ENCODE data around the gene ATE1. TPM values are rescaled to one million over a fixed set of nuclear protein-coding genes. Genes with fewer than 3 reads are reported as not detected.

The ATE1 gene
- polyA plus RNA-seq, 4 donors = 34.4 to 42.1 (median 38.2) TPM

DNA sequence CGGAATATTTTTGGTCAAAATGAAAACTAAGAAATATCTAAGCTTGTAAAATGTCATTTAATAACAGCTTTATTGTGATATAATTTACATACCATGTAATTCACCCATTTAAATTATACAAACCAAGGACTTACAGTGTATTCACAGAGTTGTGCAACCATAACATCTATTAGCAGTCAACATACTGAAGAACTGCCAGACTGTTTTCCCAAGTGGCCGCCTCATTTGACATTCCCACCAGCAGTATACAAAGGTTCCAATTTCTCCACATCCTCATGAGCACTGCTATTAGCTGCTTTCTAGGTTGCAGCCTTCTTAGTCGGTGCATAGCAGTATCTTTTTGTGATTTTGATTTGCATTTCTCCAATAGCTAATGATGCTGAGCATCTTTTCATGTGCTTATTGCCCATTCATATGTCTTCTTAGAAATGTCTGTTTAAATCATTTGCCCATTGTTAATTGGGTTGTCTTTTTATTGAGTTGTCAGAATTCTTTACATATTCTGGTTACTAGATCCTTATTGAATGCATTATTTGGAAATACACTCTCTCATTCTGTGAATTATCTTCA is 176.6 kb downstream of the ATE1 start:
- no peak for DNase-seq (ENCODE audit: low read depth in 4 of 4, low spot score in 2 of 4)

DNA sequence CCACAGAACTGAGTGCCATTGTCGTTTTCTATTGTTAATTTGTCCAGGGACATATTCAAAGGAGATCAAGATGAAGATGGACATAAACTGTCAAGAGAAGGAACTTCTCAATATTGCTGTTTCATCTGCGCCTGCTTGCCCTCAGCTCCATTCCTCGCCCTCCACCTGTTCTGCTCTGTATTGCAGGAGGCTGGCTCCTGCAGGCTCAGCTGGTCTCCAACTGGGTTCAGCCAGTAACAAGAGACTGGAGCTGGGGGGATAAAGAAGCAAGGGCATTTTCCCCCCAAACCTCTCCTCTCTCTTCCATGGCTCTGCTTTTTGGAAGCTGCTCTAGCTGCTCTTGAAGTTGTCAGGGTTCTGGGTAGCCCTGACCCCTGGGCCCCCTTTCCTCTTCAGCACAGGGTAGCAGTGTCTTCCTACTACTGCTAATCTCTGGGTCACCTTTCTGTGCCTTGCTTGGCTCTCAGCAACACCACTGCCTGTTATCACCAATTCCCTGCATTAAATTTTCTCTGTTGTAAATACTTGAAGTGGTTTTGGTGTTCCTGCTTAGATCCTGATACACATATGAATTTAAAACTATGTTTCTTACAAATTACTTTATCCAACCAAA is 180.6 kb downstream of the ATE1 start:
- no peak for DNase-seq (ENCODE audit: low read depth in 4 of 4, low spot score in 2 of 4)

- DNase-seq (ENCODE audit: low read depth in 4 of 4, low spot score in 2 of 4) = no peak
These were observed 186.5 kb downstream of the ATE1 start for GRCh38 chr10:121741248-121741792.

DNA sequence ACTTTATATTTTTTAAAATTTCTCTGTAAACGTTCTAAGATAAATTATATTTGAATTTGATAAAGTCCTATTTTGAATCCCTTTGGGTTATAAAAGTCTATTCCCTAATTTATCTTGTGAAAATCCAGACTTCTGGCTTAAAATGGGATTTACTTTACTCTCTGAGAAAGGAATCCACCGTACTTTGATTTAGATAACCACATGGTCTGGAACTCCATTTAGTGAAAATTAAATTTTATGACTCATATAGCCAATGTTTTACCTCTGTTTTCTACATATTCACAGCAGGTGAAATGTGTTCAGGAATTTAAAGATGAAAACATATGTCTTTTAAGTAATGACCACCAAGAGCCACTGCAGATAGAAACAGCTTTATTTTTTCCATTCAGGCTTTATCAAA is 187.8 kb downstream of the ATE1 start:
- DNase-seq (ENCODE audit: low read depth in 4 of 4, low spot score in 2 of 4) = no peak

- no peak for DNase-seq (ENCODE audit: low read depth in 4 of 4, low spot score in 2 of 4)
These were observed 188.7 kb downstream of the ATE1 start for GRCh38 chr10:121739114-121739513.

- DNase-seq (ENCODE audit: low read depth in 4 of 4, low spot score in 2 of 4) = no peak
These were observed 191.3 kb downstream of the ATE1 start for GRCh38 chr10:121736315-121737130.

GRCh38 chr10:121735263-121735662 is 192.6 kb downstream of the ATE1 start:
- no peak for DNase-seq (ENCODE audit: low read depth in 4 of 4, low spot score in 2 of 4)

DNA sequence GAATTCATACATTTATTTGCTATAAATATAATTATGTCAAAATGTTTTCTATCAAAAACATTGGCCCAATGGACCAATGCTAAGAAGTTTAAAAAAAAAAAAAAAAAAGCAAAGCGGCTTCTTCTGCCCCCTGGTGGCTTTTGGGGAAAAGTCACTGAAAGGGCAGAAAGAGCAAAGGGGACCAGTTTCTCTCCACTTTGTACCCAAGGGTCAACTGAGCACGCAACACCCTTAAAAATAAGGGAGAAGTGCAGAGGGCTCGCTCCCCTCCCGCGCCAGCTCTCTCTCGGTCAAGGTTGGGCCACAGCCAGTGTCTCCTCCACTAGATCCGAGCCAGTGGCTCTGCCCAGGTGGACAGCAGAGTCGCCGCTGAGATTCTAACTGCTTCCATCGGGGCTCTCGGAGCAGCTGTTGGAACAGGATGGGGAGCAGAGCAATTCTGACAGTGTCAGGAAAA is 193.2 kb downstream of the ATE1 start:
- DNase-seq (ENCODE audit: low read depth in 4 of 4, low spot score in 2 of 4) = no peak

DNA sequence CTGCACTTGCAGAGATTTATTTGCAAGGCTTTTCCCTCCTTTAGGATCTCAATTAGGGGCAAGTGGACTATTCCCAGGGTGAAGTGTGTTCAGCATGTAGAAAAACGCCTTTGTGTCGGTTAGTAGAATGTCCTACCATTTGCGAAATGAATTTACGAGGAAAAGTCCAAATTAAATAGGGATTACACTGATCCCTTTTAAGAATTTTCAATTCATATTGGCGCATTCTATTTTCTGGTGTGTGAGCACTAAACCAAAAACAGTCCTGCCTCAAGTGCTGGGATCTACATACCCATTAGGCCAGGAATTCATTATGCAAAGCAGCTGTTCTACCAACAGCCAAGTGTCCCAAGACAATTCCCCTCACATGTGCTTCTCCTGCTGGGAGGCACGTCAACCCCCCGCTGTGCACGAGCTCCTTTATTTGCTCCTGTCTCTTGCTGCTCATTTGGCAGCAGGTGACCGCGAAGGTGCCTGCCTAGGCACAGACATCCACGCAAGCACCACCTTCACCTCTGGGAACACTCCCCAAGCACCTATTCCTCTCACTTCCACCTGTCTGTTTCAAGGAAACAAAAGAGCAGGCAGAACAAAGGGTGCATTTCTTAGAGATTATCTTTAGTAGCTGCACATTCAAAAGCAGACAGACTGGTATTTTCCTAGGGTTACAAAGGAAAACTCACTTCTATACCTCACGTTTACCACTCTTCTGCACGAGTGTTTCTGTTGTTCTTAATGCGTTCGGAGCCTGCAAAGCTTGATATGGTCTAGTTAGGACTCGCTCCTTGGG is 195.0 kb downstream of the ATE1 start:
- no peak for DNase-seq (ENCODE audit: low read depth in 4 of 4, low spot score in 2 of 4)

DNA sequence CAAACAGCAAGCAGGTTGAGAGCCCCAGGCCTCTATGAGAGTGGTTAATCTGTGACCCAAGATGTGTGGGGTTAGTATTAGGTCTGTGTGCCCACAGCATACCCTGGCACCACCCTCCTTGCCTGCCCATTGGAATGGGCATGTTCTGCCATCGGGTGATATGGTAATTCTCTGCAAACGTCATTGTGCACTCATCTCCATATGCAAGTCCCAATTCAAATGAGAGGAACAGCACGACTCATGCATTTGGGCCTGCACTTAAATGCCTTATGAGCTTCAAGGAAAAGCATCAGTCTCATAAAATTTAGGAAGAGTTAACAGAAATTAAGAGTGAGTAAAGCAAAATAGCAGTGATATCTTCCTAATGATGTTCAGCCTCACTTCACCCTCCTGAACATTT is 195.7 kb downstream of the ATE1 start:
- DNase-seq (ENCODE audit: low read depth in 4 of 4, low spot score in 2 of 4) = no peak

DNA sequence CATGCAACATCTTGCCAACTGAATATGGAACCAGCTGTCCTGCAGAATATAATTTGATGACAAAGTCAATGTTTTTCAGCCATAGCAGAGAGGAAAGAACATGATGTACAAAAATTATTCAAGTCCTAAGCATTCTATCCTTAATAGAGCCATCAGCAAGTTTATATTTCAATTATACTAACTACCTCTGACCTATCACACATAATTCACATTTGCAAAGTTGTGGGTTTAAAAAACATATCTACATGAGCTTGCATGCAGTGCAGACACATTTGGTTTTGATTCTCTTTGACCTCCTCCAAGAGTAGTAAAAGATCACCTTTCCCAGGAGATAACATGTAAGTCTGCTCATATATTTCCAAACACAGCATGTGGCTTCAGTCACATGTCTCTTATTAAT is 203.5 kb downstream of the ATE1 start:
- DNase-seq (ENCODE audit: low read depth in 4 of 4, low spot score in 2 of 4) = no peak

- no peak for DNase-seq (ENCODE audit: low read depth in 4 of 4, low spot score in 2 of 4)
These were observed 205.2 kb downstream of the ATE1 start for GRCh38 chr10:121722665-121723064.

DNA sequence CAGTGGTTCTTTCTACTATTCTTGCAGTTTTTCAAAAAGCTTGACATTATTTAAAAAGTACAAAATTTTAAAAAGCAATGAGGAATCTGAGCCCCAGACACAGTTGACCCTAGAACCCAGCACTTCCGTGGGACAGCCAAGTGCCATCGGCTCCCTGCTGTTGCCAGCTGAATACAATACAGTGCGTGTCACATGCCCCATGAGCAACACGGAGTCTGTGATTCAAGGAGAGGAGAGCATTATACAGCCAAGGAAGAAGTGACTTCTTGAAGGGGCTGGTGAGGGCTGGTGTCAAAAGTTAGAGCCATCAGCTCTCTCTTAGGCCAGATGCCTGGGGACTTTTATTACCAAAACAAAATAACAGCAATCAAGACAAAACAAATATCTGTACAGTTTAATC is 206.6 kb downstream of the ATE1 start:
- no peak for DNase-seq (ENCODE audit: low read depth in 4 of 4, low spot score in 2 of 4)

DNA sequence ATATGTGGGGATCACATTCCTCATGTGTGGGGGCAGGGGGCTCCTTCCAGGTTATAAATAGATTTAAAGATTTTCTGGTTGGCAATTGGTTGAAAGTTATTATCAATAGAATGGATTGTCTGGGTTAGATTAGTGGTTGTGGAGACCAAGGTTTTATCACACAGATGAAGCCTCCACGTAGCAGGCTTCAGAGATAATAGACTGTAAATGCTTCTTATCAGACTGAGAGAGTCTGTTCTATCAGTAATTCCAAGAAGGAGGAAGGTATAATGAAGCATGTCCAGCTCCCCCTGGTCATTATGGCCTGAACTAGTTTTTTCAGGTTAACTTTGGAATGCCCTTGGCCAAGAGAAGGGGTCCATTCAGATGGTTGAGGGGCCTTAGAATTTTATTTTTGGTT is 211.9 kb downstream of the ATE1 start:
- DNase-seq (ENCODE audit: low read depth in 4 of 4, low spot score in 2 of 4) = no peak

DNA sequence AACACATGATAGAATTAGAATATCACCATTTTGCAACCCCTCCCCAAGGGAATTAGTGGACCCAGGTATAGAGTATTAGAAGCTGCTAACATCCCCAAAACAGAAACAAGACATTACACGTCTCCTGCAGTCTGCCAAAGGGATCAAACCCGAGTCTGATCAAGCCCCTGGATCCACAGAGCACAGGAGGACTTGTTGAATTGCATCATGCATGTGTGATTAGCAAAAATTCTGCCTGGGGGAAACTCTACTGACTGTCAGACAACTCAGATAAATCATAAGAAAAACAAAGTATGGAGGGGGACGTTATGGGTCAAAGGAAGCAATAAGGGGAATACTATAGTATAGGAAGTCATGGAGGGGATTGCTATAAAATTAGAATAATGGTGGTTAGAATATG is 212.8 kb downstream of the ATE1 start:
- DNase-seq (ENCODE audit: low read depth in 4 of 4, low spot score in 2 of 4) = no peak

- DNase-seq (ENCODE audit: low read depth in 4 of 4, low spot score in 2 of 4) = no peak
These were observed 214.3 kb downstream of the ATE1 start for GRCh38 chr10:121713486-121713885.

GRCh38 chr10:121710971-121711370 is 216.9 kb downstream of the ATE1 start:
- DNase-seq (ENCODE audit: low read depth in 4 of 4, low spot score in 2 of 4) = no peak

- DNase-seq (ENCODE audit: low read depth in 4 of 4, low spot score in 2 of 4) = no peak
These were observed 217.6 kb downstream of the ATE1 start for GRCh38 chr10:121710207-121710606.

DNA sequence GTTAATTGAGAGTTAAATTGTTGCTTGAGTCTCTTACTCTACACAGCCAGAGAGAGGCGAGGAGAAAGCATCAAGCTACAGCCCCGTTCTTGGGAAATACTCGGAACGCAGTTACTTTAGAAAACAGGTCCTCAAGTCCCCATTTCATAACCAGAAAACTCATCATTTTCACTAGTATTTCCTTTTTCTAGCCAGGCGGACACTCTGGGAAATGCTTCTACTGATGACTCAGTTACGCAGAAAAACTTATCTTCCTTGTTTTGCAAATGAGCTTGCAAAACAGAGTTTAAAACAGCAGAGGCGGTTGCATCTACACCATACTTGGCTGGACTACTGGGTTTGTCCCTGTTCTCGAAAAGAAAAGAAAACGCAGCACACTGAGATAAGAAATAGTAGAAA is 218.2 kb downstream of the ATE1 start:
- no peak for DNase-seq (ENCODE audit: low read depth in 4 of 4, low spot score in 2 of 4)

DNA sequence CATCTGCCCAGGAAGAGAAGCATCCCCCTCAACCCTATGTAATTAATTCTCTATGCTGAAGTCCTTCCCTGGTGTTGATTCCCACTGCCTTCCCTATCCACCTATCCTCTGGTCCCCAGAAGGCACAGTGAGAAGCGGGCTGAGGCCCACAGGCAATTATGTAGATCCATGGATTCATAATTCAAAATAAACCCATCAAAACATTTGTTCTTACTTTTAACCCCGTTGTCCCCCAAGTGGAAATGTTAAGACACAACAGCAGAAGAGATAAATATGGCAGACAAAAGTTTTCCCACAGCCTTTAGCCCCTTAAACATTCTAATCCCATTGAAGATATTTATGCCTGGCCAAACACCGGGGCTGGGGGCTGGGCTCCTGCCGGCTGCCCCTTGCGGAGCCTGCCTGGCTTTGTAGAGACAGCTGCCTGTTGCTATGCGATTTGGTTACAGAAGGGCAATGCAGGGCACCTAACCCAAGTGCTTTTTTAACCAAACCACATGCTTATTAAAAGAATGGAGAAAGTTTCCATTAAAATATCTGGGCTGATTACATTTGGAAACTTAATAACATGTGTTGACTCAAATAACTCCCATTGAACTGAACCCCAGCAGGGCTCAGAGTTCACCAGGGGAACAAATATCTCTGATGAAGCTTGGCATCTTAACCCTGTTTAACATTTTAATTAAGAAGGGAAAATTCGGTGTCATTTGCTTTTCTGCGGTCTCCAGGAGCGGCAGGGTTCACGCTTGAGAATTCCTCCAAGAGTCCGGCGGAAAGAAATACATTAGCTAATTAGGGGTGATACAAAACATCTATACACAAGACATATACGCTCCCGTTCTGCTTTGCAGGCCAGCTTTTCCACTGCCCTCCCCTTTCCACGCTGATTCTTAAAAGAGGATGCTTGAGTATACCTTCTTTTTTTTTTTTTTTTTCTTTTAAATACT is 218.8 kb downstream of the ATE1 start:
- DNase-seq (ENCODE audit: low read depth in 4 of 4, low spot score in 2 of 4) = no peak

All from left renal cortex interstitium (tissue), 4 donors.